Measurements from ENCODE around the gene ABCE1.

Gene ABCE1

GRCh38 chr4:145177511-145177905, 79.4 kb downstream of the ABCE1 start:
- DNase-seq (ENCODE audit: low read depth, low spot score), result no peak

DNA sequence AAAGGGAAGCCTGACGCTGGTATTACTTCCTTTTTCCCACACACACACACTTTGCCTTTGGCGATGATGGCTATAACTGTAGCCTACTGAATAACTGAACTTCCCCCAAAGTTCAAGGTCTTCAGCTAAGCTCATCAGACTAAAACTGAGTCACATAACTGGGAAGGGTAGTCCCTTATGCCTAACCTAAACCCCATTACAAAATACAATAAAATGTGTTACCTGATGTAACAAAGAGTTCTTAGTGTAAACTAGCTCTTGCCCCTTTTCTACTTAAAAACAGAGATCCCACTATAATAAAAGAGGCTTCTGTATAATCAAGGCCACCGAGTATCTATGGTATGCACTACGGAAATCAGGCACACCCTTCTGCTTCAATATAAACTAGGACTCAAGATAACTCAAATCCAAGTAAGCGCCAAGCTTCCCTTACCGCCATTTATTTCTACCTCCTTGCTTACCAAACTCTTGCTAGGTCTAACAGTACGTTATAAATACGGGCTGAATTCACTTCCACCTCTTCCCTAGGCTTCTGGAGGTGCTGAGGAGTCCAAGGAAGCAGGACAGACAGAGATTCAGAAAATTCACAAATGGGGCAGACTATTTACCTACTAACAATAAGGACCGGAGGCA, 79.9 kb downstream of the ABCE1 start:
- DNase-seq (ENCODE audit: low read depth, low spot score), result no peak

- DNase-seq (ENCODE audit: low read depth, low spot score), result no peak
Observed at GRCh38 chr4:145178740-145179280, 80.7 kb downstream of the ABCE1 start.
